Measurements from ENCODE around the gene CTAG2. TPM values are rescaled to one million over a fixed set of nuclear protein-coding genes. Genes with fewer than 3 reads are reported as not detected.

Gene CTAG2
- total RNA-seq, 6 donors from 2014 or later: not detected

GRCh38 chrX:154657226-154657805 lies 3.9 kb upstream of the CTAG2 start:
- H3K9me3 ChIP-seq: no peaks in the 10 kb centered on the region
- ATAC-seq (ENCODE audit: low FRiP score in 2 of 2) (no peak), DNase-seq (no peak)
- no peak overlapping the region for H3K27ac ChIP-seq
- TF ChIP-seq POLR2AphosphoS5 (IDR thresholded peaks at IDR 0.05): no peak
- TF ChIP-seq, protein P1, sequence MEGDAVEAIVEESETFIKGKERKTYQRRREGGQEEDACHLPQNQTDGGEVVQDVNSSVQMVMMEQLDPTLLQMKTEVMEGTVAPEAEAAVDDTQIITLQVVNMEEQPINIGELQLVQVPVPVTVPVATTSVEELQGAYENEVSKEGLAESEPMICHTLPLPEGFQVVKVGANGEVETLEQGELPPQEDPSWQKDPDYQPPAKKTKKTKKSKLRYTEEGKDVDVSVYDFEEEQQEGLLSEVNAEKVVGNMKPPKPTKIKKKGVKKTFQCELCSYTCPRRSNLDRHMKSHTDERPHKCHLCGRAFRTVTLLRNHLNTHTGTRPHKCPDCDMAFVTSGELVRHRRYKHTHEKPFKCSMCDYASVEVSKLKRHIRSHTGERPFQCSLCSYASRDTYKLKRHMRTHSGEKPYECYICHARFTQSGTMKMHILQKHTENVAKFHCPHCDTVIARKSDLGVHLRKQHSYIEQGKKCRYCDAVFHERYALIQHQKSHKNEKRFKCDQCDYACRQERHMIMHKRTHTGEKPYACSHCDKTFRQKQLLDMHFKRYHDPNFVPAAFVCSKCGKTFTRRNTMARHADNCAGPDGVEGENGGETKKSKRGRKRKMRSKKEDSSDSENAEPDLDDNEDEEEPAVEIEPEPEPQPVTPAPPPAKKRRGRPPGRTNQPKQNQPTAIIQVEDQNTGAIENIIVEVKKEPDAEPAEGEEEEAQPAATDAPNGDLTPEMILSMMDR (IDR thresholded peaks at IDR 0.05): no peak
- no peak overlapping the region for H3K4me3 ChIP-seq
- H3K36me3 ChIP-seq: no peaks in the 10 kb centered on the region
- H3K27me3 ChIP-seq: no peaks in the 10 kb centered on the region
- WGBS, 2 donors: 89 to 95% methylated on average over 15 of the region's 15 CpGs
- no peaks in the 10 kb centered on the region for H3K4me1 ChIP-seq

DNA sequence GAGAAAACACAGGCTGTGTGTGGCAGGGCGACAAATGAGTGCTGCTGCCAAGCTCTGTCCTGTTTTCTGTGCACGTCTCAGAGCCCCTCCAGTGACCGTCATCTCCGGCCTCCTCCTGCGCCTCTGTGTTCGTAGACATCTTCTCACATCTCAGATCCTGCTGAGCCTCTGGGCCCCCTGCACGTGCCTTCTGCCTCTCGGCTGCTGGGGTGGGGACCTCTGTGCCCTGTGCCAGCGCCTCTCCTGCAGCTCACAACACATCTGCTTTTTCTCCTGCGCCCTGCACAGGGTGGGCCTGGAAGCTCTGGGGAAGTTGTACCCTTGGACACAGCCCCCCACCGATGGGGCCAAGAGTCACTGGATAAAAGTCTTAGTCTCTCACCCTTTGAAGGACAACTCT lies 2.4 kb upstream of the CTAG2 start:
- TF ChIP-seq POLR2A (IDR thresholded peaks at IDR 0.05) (no peak), POLR2AphosphoS5 (IDR thresholded peaks at IDR 0.05) (no peak), EP300 (IDR thresholded peaks at IDR 0.05) (no peak)
- TF ChIP-seq, protein P1 (IDR thresholded peaks at IDR 0.05): no peak

DNA sequence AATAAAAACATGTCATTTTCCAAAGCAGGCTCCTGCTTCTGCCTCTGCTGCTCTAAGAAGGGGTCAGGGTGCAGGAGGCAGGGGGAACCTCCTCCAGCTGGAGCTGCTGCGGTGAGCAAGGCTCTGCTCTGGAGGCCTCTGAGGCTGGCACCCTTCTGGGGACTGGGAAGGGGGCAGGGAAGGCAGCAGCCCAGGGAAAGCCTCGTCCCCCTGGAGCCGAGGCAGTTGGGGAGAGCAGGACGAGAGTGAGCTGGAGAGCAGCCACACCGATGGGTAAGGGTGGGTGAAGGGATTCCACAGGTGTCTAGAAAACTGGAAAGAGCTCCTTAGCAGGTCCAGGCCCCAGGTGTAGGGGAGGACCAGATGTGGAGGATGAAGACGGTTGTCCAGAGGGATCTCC lies 2.0 kb upstream of the CTAG2 start:
- no peak for ATAC-seq (ENCODE audit: low FRiP score in 2 of 2)
- no peak overlapping the region for H3K27ac ChIP-seq
- no peaks in the 10 kb centered on the region for H3K4me1 ChIP-seq
- no peak overlapping the region for H3K4me3 ChIP-seq
- no peaks in the 10 kb centered on the region for H3K9me3 ChIP-seq
- H3K27me3 ChIP-seq: no peaks in the 10 kb centered on the region
- TF ChIP-seq, protein P1 (IDR thresholded peaks at IDR 0.05): no peak
- no peak for TF ChIP-seq POLR2AphosphoS5 (IDR thresholded peaks at IDR 0.05)
- DNase-seq: no peak
- no peaks in the 10 kb centered on the region for H3K36me3 ChIP-seq
- whole genome bisulfite sequencing, 2 donors: 69 to 86% methylated on average over 3 to 6 of the region's 6 CpGs

More for the DNA sequence above, 2.4 kb upstream of the CTAG2 start:
- H3K27me3 ChIP-seq: no peaks in the 10 kb centered on the region
- ATAC-seq (ENCODE audit: low FRiP score in 2 of 2): no peak
- WGBS, 2 donors: 83 to 94% methylated on average over 6 to 11 of the region's 11 CpGs
- H3K9me3 ChIP-seq: no peaks in the 10 kb centered on the region
- H3K4me3 ChIP-seq: no peak overlapping the region
- H3K4me1 ChIP-seq: no peaks in the 10 kb centered on the region
- no peak for DNase-seq
- H3K27ac ChIP-seq: no peak overlapping the region
- H3K36me3 ChIP-seq: no peaks in the 10 kb centered on the region

GRCh38 chrX:154654925-154655324 lies 1.5 kb upstream of the CTAG2 start:
- Histone ChIP-seq H3K4me3 (no peak overlapping the region), H3K27ac (no peak overlapping the region), H3K27me3 (no peaks in the 10 kb centered on the region), H3K4me1 (no peaks in the 10 kb centered on the region), H3K36me3 (no peaks in the 10 kb centered on the region), H3K9me3 (no peaks in the 10 kb centered on the region)
- 91 to 98% methylated on average over 5 to 15 of the region's 15 CpGs for WGBS, 2 donors
- DNase-seq (no peak), ATAC-seq (ENCODE audit: low FRiP score in 2 of 2) (no peak)
- TF ChIP-seq POLR2A (IDR thresholded peaks at IDR 0.05) (no peak), EP300 (IDR thresholded peaks at IDR 0.05) (no peak), POLR2AphosphoS5 (IDR thresholded peaks at IDR 0.05) (no peak)
- TF ChIP-seq, protein P1 (IDR thresholded peaks at IDR 0.05): no peak

DNA sequence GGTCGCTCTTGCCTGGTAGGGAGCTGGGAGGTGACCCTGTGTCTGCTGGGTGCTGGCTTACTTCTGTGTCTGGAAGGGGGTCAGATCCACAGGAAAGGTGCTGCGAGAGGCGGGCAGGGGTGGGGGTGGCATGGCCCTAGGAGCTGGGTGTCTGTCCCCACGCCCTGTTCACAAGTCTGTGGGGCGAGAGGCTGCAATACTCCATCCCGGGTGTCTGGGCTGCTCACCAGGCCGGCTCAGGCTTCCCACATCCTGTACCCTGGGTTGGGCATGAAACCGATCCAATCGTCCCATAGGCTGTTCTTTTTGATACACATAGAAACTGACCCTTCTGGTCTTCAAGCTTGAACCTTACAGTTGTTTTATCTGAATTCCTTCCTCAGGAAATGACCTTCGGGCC lies 993 bp upstream of the CTAG2 start:
- Histone ChIP-seq H3K36me3 (no peaks in the 10 kb centered on the region), H3K4me1 (no peaks in the 10 kb centered on the region), H3K4me3 (no peak overlapping the region), H3K27ac (no peak overlapping the region), H3K27me3 (no peaks in the 10 kb centered on the region), H3K9me3 (no peaks in the 10 kb centered on the region)
- DNase-seq (no peak), ATAC-seq (ENCODE audit: low FRiP score in 2 of 2) (no peak)
- TF ChIP-seq EP300 (IDR thresholded peaks at IDR 0.05) (no peak), POLR2AphosphoS5 (IDR thresholded peaks at IDR 0.05) (no peak), POLR2A (IDR thresholded peaks at IDR 0.05) (no peak)
- TF ChIP-seq, protein P1 (IDR thresholded peaks at IDR 0.05): no peak
- 58 to 81% methylated on average over 6 to 10 of the region's 10 CpGs for WGBS, 2 donors

Data from upper lobe of left lung (tissue), 6 donors.